HCT116 (cell line): ENCODE data around the gene DR1. TPM values are rescaled to one million over a fixed set of nuclear protein-coding genes. Genes with fewer than 3 reads are reported as not detected.

Experiments
- ATAC-seq: fragments of 200-7000 bp; cut with Tn5 transposase; 2 replicates; pipeline ENCODE4 v1.9.1; 2020; ENCODE audit warnings: mild to moderate bottlenecking, moderate library complexity
- BruUV-seq: library from RNA; stranded (reverse); fragments of 400-500 nt; replicated peaks from 2 replicates; lab custom pipeline; 2021; lab: Mats Ljungman, UMichigan
- CTCF ChIA-PET: fragments of 300-600 bp; sonication (Branson Sonifier 250); formaldehyde crosslinking; loops from one replicate; lab custom pipeline; 2021; ENCODE audit warnings: antibody characterized with exemption; lab: Charles Lee
- POLR2A ChIA-PET: fragments of 300-600, 350-600 bp; sonication (Branson Sonifier 250); formaldehyde crosslinking; loops from one replicate; lab custom pipeline; 2021; ENCODE audit warnings: antibody characterized with exemption; lab: Charles Lee
- RAD21 ChIA-PET, 2 experiments: fragments of 300-600 bp; sonication (Branson Sonifier 250); formaldehyde crosslinking; loops; one replicate each; lab custom pipeline; 2023; ENCODE audit warnings: low total read pairs in 2 of 2; ENCODE audit not compliant: uncharacterized antibody in 2 of 2, unreplicated experiment in 2 of 2, low non-redundant PET in 1 of 2; lab: Charles Lee
- DNase-seq: peaks from one replicate; pipeline ENCODE4 v3.0.0-alpha.2; 2010; ENCODE audit warnings: low read depth, low spot score
- H2AFZ ChIP-seq: fragments of 200-600 bp; shearing (Covaris generic), sonication (generic); 2 replicates; pipeline ENCODE4 v1.6.1; 2017; ENCODE audit warnings: low read depth, mixed run types, mixed read lengths, antibody characterized with exemption, low read length; ENCODE audit not compliant: poor library complexity, severe bottlenecking
- H3K27ac ChIP-seq: 2 replicates; pipeline ENCODE4 v1.5.1; 2012; ENCODE audit warnings: low read depth, low read length
- H3K27me3 ChIP-seq: fragments of 200-600 bp; sonication (generic); 2 replicates; pipeline ENCODE4 v1.6.1; 2016; ENCODE audit warnings: mixed run types, low read length, mixed read lengths; ENCODE audit not compliant: insufficient read depth
- H3K36me3 ChIP-seq, 2 experiments: fragments of 200-500 bp in 1 of 2; fragments of 200-600 bp in 1 of 2; sonication (Bioruptor generic) in 1 of 2; sonication (generic) in 1 of 2; 2 replicates each; pipeline versions ENCODE4 v1.5.1 to v1.6.1; 2014 to 2016; ENCODE audit warnings: low read length in 2 of 2, inconsistent platforms in 1 of 2, mixed read lengths in 1 of 2, mixed run types in 1 of 2; ENCODE audit not compliant: insufficient read depth in 2 of 2, control insufficient read depth in 1 of 2
- H3K4me1 ChIP-seq, 2 experiments: fragments of 200-600 bp in 1 of 2; sonication (generic) in 1 of 2; 2 replicates each; pipeline versions ENCODE4 v1.5.1 to v1.6.1; 2012 to 2017; ENCODE audit warnings: low read length in 2 of 2, inconsistent platforms in 1 of 2, mild to moderate bottlenecking in 1 of 2, mixed read lengths in 1 of 2, mixed run types in 1 of 2, moderate library complexity in 1 of 2; ENCODE audit not compliant: insufficient read depth in 2 of 2, control insufficient read depth in 1 of 2
- H3K4me2 ChIP-seq: fragments of 200-600 bp; sonication (generic); 2 replicates; pipeline ENCODE4 v1.6.1; 2017; ENCODE audit warnings: mixed run types, low read length, mixed read lengths
- H3K4me3 ChIP-seq, 2 experiments: fragments of 200-600 bp in 1 of 2; sonication (generic) in 1 of 2; replicated peaks in 1 of 2; 2 replicates each; pipeline ENCODE4 v1.5.1; 2011 to 2016; ENCODE audit warnings: low read length in 2 of 2, control low read depth in 1 of 2, low read depth in 1 of 2, mild to moderate bottlenecking in 1 of 2, mixed read lengths in 1 of 2, mixed run types in 1 of 2
- H3K79me2 ChIP-seq: fragments of 200-600 bp; sonication (generic); 2 replicates; pipeline ENCODE4 v1.6.1; 2017; ENCODE audit warnings: mild to moderate bottlenecking, mixed run types, low read length, moderate library complexity, mixed read lengths; ENCODE audit not compliant: insufficient read depth
- H3K9ac ChIP-seq: fragments of 200-600 bp; sonication (generic); 2 replicates; pipeline ENCODE4 v1.6.1; 2016; ENCODE audit warnings: low read length, mixed read lengths
- H3K9me2 ChIP-seq: fragments of 200-600 bp; sonication (generic), shearing (Covaris generic); 2 replicates; pipeline ENCODE4 v1.6.1; 2017; ENCODE audit warnings: mixed run types, mild to moderate bottlenecking, moderate library complexity; ENCODE audit not compliant: insufficient read depth
- H3K9me3 ChIP-seq, 2 experiments: fragments of 200-500 bp in 1 of 2; fragments of 200-600 bp in 1 of 2; sonication (Bioruptor generic) in 1 of 2; sonication (generic) in 1 of 2; 2 replicates each; pipeline ENCODE4 v1.6.1; 2014 to 2017; ENCODE audit warnings: low read length in 2 of 2, mixed read lengths in 2 of 2, inconsistent platforms in 1 of 2, low read depth in 1 of 2, mild to moderate bottlenecking in 1 of 2, mixed run types in 1 of 2, moderate library complexity in 1 of 2; ENCODE audit not compliant: control insufficient read depth in 1 of 2, insufficient read depth in 1 of 2
- H4K20me1 ChIP-seq: fragments of 200-600 bp; sonication (generic), shearing (Covaris generic); 2 replicates; pipeline ENCODE4 v1.6.1; 2017; ENCODE audit warnings: mixed run types, mild to moderate bottlenecking, moderate library complexity; ENCODE audit not compliant: insufficient read depth
- CEBPB ChIP-seq: IDR thresholded peaks from 2 replicates; pipeline ENCODE4 v1.6.1; 2012; ENCODE audit warnings: low read depth
- EGR1 ChIP-seq: IDR thresholded peaks from 2 replicates; pipeline ENCODE4 v1.6.1; 2012; ENCODE audit warnings: low read depth
- EZH2phosphoT487 ChIP-seq: fragments of 200-600 bp; IDR thresholded peaks from 2 replicates; pipeline ENCODE4 v1.6.1; 2018; ENCODE audit warnings: antibody characterized with exemption, borderline replicate concordance
- FOSL1 ChIP-seq: IDR thresholded peaks from 2 replicates; pipeline ENCODE4 v1.6.1; 2012; ENCODE audit warnings: low read depth
- JUND ChIP-seq: IDR thresholded peaks from 2 replicates; pipeline ENCODE4 v1.6.1; 2012
- YY1 ChIP-seq: IDR thresholded peaks from 2 replicates; pipeline ENCODE4 v1.6.1; 2011; ENCODE audit warnings: low read length, low read depth, moderate library complexity, mild to moderate bottlenecking; ENCODE audit not compliant: insufficient replicate concordance; ENCODE audit errors: extremely low read depth
- ZBTB33 ChIP-seq: IDR thresholded peaks from 2 replicates; pipeline ENCODE4 v1.6.1; 2011; ENCODE audit warnings: mild to moderate bottlenecking, low read length, moderate library complexity; ENCODE audit not compliant: insufficient replicate concordance; ENCODE audit errors: extremely low read depth
- ZNF274 ChIP-seq: fragments of 200-500 bp; sonication (Bioruptor generic); IDR thresholded peaks from 2 replicates; pipeline ENCODE4 v1.6.1; 2014; ENCODE audit warnings: mild to moderate bottlenecking, low read depth, low read length, inconsistent platforms
- intact Hi-C: fragments of 100-400 bp; cut with micrococcal nuclease; formaldehyde crosslinking; loops from 2 replicates; pipeline ENCODE4 v1.10.0; 2022
- total RNA-seq: library from RNA; stranded (reverse); gene quantifications from one replicate; pipeline ENCODE4 v1.2.1, GENCODE V29; 2021; ENCODE audit not compliant: unreplicated experiment
- TF ChIP-seq, protein P1 (sequence below): IDR thresholded peaks from 2 replicates; pipeline ENCODE4 v1.6.1; 2012; ENCODE audit warnings: low read depth

The DR1 gene
- total RNA-seq, 1 experiment from 2014 or later, result 73.8 TPM

GRCh38 chr1:93362237-93362636 lies 16.5 kb downstream of the DR1 start:
- intact Hi-C loops, result no loop called here
- peaks cover 16% of the 10 kb centered on the region; the same call in 1 of the 2 replicates for H4K20me1 ChIP-seq
- H2AFZ ChIP-seq, result no peak overlapping the region
- H3K9ac ChIP-seq, result no peak overlapping the region
- ChIA-PET RAD21 (no interaction called here), POLR2A (interaction anchor here (0.8 kb wide), 1 partner anchor 339 kb away, joined by 3 read pairs; no protein-coding TSS in a partner anchor), CTCF (no interaction called here)
- H3K9me3 ChIP-seq, result no peaks in the 10 kb centered on the region
- H3K4me2 ChIP-seq, result no peak overlapping the region
- ATAC-seq (no peak), DNase-seq (no peak)
- H3K27ac ChIP-seq, result no peak overlapping the region
- H3K79me2 ChIP-seq, result peaks cover 84% of the 10 kb centered on the region
- no peak overlapping the region for H3K4me3 ChIP-seq
- peaks cover 7 to 32% of the 10 kb centered on the region in 2 experiments; a peak in 3 of 4 replicates for H3K36me3 ChIP-seq
- no peaks in the 10 kb centered on the region for H3K9me2 ChIP-seq
- TF ChIP-seq ZNF274 (no peak), CEBPB (no peak), EZH2phosphoT487 (no peak)
- TF ChIP-seq, protein P1, sequence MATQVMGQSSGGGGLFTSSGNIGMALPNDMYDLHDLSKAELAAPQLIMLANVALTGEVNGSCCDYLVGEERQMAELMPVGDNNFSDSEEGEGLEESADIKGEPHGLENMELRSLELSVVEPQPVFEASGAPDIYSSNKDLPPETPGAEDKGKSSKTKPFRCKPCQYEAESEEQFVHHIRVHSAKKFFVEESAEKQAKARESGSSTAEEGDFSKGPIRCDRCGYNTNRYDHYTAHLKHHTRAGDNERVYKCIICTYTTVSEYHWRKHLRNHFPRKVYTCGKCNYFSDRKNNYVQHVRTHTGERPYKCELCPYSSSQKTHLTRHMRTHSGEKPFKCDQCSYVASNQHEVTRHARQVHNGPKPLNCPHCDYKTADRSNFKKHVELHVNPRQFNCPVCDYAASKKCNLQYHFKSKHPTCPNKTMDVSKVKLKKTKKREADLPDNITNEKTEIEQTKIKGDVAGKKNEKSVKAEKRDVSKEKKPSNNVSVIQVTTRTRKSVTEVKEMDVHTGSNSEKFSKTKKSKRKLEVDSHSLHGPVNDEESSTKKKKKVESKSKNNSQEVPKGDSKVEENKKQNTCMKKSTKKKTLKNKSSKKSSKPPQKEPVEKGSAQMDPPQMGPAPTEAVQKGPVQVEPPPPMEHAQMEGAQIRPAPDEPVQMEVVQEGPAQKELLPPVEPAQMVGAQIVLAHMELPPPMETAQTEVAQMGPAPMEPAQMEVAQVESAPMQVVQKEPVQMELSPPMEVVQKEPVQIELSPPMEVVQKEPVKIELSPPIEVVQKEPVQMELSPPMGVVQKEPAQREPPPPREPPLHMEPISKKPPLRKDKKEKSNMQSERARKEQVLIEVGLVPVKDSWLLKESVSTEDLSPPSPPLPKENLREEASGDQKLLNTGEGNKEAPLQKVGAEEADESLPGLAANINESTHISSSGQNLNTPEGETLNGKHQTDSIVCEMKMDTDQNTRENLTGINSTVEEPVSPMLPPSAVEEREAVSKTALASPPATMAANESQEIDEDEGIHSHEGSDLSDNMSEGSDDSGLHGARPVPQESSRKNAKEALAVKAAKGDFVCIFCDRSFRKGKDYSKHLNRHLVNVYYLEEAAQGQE, result no peak
- no peaks in the 10 kb centered on the region for H3K4me1 ChIP-seq
- H3K27me3 ChIP-seq, result no peaks in the 10 kb centered on the region
- BruUV-seq, result no TSS peak

GRCh38 chr1:93365813-93366212 lies 20.1 kb downstream of the DR1 start:
- no peak overlapping the region for H3K4me2 ChIP-seq
- H3K9me2 ChIP-seq, result no peaks in the 10 kb centered on the region
- CTCF ChIA-PET, result no interaction called here
- no peak for ATAC-seq
- intact Hi-C loops, result no loop called here
- H3K79me2 ChIP-seq, result peaks cover 48% of the 10 kb centered on the region
- peaks cover 4 to 21% of the 10 kb centered on the region in 2 experiments; a peak in 3 of 4 replicates for H3K36me3 ChIP-seq
- H3K9me3 ChIP-seq, result no peaks in the 10 kb centered on the region
- no peak overlapping the region for H3K4me3 ChIP-seq
- H4K20me1 ChIP-seq, result peaks cover 2% of the 10 kb centered on the region; the same call in 1 of the 2 replicates
- no peak overlapping the region for H3K27ac ChIP-seq
- BruUV-seq, result no TSS peak
- H3K27me3 ChIP-seq, result no peaks in the 10 kb centered on the region
- no peak overlapping the region for H3K9ac ChIP-seq
- no peak for DNase-seq
- no peak overlapping the region for H2AFZ ChIP-seq
- POLR2A ChIA-PET, result no interaction called here
- RAD21 ChIA-PET, result no interaction called here
- no peaks in the 10 kb centered on the region for H3K4me1 ChIP-seq
- TF ChIP-seq EGR1 (no peak), YY1 (no peak), FOSL1 (no peak), ZNF274 (no peak), ZBTB33 (no peak), CEBPB (no peak), JUND (no peak)
- TF ChIP-seq, protein P1, result no peak
